ENCODE results near the gene KIAA0319L.
A peak's percentile ranks its signal among the peaks of the same experiment; 100 is the strongest.
"Not testable (repeated sequence)": the region's sequence is repeated elsewhere in the genome, so short reads cannot be mapped to it uniquely, and the experiment has no call there.

KIAA0319L gene

DNA sequence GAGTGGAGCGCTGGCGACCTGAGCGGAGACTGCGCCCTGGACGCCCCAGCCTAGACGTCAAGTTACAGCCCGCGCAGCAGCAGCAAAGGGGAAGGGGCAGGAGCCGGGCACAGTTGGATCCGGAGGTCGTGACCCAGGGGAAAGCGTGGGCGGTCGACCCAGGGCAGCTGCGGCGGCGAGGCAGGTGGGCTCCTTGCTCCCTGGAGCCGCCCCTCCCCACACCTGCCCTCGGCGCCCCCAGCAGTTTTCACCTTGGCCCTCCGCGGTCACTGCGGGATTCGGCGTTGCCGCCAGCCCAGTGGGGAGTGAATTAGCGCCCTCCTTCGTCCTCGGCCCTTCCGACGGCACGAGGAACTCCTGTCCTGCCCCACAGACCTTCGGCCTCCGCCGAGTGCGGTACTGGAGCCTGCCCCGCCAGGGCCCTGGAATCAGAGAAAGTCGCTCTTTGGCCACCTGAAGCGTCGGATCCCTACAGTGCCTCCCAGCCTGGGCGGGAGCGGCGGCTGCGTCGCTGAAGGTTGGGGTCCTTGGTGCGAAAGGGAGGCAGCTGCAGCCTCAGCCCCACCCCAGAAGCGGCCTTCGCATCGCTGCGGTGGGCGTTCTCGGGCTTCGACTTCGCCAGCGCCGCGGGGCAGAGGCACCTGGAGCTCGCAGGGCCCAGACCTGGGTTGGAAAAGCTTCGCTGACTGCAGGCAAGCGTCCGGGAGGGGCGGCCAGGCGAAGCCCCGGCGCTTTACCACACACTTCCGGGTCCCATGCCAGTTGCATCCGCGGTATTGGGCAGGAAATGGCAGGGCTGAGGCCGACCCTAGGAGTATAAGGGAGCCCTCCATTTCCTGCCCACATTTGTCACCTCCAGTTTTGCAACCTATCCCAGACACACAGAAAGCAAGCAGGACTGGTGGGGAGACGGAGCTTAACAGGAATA is 20.1 kb upstream of the KIAA0319L start:
- TF ChIP-seq ZFX (IDR thresholded peaks at IDR 0.05): no peak
- TF ChIP-seq, protein P1, sequence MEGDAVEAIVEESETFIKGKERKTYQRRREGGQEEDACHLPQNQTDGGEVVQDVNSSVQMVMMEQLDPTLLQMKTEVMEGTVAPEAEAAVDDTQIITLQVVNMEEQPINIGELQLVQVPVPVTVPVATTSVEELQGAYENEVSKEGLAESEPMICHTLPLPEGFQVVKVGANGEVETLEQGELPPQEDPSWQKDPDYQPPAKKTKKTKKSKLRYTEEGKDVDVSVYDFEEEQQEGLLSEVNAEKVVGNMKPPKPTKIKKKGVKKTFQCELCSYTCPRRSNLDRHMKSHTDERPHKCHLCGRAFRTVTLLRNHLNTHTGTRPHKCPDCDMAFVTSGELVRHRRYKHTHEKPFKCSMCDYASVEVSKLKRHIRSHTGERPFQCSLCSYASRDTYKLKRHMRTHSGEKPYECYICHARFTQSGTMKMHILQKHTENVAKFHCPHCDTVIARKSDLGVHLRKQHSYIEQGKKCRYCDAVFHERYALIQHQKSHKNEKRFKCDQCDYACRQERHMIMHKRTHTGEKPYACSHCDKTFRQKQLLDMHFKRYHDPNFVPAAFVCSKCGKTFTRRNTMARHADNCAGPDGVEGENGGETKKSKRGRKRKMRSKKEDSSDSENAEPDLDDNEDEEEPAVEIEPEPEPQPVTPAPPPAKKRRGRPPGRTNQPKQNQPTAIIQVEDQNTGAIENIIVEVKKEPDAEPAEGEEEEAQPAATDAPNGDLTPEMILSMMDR (conservative IDR thresholded peaks at IDR 0.05): no peak
- no peak overlapping the region for H3K27ac ChIP-seq

DNA sequence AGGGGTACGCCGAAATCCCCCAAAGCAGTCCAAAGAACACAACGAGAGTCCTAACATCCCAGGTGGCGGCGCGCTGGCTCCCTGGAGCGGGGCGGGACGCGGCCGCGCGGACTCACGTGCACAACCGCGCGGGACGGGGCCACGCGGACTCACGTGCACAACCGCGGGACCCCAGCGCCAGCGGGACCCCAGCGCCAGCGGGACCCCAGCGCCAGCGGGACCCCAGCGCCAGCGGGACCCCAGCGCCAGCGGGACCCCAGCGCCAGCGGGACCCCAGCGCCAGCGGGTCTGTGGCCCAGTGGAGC is 19.5 kb upstream of the KIAA0319L start:
- not testable (repeated sequence) for H3K27ac ChIP-seq

DNA sequence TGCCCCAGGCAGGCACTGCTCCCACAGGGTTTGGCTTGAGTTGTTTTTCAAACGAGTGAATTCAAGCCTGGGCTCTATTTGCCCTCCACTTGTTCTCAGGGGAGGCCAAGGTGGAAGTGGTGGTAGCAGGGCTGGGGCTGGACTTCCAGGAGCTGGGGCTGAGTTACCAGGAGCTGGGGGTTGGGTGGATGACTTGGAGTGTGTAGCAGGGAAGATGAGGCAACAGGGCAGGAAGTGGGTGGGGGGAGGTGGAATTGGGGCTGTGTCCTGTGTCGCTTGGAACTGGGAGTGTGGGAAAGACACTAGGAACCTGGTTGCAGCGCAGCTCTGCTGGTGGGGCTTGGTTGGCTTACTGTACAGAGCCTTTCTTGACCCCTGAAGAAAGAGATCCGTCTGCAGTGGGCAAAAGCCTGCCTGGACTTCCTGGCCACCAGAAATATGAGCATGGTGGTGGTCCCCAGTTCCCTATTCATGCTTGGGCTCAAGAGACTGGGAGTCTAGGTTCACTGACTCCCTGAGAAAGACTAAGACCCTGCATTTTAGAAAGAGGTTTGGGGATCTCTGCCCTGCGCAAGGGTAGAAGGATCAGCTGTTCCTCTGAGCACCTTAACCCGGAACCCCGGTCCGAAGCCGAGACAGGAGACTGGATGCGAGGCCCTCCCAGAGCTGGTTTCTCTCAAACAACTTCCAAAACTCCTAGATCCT is 19.0 kb upstream of the KIAA0319L start:
- TF ChIP-seq ZFX (IDR thresholded peaks at IDR 0.05): no peak
- TF ChIP-seq, protein P1 (conservative IDR thresholded peaks at IDR 0.05): no peak
- H3K27ac ChIP-seq: peak overlapping the region; percentile 68; the same call in 1 of the 2 replicates

DNA sequence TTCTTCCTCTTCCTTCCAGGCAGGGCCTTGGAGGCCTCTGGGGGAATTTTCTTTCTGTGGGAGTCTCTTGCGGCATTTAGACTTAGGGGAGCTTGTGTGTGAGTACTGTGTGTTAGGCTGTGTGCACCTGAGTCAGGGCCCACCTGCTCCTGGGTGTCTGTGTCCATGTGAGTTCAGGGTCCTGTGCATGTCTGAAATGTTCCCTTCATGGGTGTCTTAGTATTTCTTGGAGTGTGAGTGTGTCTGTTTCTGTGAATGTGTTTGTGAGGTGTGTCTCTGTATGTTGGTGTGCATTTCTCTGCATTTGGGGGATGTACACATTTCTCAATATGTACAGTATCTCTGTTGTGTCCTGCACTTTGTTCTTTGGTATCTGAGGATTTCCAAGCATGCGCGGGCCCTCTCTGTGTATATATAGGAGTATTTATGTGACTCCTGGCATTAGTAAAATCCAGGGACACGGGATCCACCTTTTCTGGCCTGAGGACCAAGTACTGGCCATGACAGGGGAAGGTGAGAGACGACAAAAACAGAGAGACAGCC is 18.3 kb upstream of the KIAA0319L start:
- TF ChIP-seq ZFX (IDR thresholded peaks at IDR 0.05): no peak
- TF ChIP-seq, protein P1 (conservative IDR thresholded peaks at IDR 0.05): no peak
- H3K27ac ChIP-seq: peak overlapping the region; percentile 68

DNA sequence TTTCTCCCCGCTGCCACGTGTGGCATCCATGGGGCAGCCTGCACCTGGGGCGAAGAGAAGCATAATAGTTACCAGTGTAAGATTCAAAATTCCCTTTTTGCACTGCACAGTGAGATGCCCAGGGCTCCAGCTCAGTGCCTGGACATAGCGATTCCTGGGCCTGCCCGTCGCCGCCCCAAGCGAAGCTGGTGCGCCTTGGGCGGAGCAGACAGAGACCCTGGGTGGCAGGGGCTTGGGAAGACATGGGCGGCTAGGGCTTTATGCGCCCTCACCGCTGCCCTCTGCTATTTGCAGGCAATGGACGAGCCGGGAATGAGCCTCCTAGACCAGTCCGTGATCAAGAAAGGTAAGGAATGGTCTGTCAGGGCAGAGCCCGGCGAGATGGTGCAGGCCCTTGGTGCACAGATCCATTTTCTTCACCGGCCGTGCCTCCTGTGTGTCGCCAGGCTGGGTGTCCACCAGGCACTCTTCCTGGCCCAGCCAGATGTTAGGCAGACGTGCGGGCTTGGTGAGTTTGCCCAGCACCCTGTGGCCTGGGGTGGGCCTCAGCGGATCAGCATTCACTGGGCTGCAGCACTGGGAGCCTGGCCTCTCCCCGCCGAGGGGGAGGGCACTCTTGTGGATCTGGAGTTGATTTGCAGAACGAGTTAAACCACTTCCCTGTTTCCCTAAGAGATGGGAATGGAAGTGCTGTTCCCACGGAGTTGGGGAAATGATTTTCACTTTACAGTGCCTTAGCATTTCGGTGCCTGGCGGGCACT is 17.6 kb upstream of the KIAA0319L start:
- TF ChIP-seq, protein P1 (conservative IDR thresholded peaks at IDR 0.05): no peak
- TF ChIP-seq ZFX (IDR thresholded peaks at IDR 0.05): peak; percentile 35; the same call in 1 of the 2 replicates

DNA sequence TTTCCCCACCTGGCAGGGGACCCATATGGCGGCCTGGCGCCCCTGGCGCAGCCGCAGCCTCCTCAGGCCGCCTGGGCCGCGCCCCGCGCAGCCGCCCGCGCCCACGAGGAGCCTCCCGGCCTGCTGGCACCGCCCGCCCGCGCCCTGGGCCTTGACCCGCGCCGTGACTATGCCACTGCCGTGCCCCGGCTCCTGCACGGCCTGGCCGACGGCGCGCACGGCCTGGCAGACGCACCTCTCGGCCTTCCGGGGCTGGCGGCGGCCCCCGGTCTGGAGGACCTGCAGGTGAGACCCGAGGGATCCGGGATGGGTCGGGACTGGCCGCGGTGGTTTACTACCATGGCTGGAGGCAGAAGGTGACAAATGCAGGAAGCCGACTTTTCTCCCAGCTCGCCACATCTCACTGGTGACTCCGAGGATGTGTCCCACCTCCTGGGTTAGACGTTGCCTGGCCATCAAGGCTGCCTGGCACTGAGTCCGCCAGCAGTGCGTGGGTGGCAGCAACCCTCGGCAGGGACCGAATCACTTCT is 17.0 kb upstream of the KIAA0319L start:
- peak overlapping the region; percentile 68 for H3K27ac ChIP-seq
- no peak for TF ChIP-seq ZFX (IDR thresholded peaks at IDR 0.05)
- TF ChIP-seq, protein P1 (conservative IDR thresholded peaks at IDR 0.05): no peak

More for the DNA sequence above, 17.6 kb upstream of the KIAA0319L start:
- H3K27ac ChIP-seq: peak overlapping the region; percentile 68
